GM19468 (cell line): Measurements from ENCODE around the gene TNFRSF1A.

Experiments
- ATAC-seq: cut with Tn5 transposase; IDR thresholded peaks from one replicate; pipeline ENCODE4 v1.9.1; 2021; ENCODE audit warnings: mild to moderate bottlenecking, moderate library complexity, moderate number of reproducible peaks; ENCODE audit not compliant: unreplicated experiment; ENCODE audit errors: extremely low read depth

The TNFRSF1A gene

DNA sequence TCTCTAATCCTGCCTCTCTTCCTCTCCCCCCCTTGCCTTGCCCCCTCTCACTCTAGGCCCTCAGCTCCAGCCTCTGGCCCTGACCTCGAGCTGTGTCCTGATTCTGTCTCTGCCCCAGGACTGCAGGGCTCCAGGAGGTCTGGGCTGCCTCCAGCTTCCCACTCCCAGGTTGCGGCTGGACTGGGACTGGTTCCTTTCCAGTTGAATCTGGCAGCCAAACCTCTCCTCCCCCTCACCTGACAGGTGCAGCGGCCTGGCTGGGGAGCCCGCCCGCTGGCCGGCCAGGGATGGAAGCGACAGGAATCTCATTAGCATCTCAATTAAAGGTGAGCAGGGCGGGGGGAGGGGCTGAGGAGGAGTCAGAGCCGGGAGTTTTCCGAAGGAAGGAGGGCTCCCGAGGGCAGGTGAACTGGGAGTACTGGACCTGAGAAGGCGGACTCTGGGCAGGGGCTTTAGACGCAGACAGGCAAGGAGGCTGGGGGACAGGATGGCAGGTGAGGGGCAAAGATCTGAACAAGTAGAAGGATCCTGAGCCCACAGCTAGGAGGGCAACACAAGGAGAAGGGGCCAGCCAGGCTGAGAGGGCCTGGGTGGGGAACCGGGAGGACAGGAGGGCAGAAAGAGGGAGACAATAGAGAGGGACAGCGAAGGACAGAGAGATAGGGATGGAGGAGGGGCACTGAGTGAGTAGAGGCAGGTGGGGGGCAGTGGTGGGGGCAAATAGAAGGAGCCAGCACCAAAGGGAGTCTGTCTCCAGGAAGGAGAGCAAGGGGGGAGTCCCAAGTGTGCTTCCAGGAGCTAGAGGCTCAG lies 33.6 kb upstream of the TNFRSF1A start, which contains the start of gene SCNN1A:
SCNN1A (minus strand) TSS at position 295 of the 810 bp plus-strand sequence. CDS start 780 bp downstream, outside the sequence.
- ATAC-seq, result no peak

DNA sequence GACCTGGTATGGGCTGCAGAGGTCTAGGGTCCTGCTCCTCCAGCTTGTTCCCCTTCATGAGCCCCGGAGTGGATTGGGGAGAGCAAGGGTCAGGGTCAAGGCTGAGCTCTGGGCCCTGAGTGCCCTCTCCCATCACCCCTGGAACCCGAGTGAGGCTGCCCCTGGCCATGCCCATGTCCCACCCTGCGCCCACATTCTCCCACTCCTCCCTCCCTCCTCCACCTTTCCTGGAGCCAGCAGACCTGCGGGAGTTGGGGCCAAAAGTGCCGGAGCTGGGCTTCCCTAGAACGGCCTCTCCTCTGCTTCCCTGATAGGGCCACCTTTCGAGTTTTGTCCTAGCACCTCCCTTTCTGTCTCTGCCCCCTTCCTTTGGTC lies 32.9 kb upstream of the TNFRSF1A start:
- no peak for ATAC-seq

DNA sequence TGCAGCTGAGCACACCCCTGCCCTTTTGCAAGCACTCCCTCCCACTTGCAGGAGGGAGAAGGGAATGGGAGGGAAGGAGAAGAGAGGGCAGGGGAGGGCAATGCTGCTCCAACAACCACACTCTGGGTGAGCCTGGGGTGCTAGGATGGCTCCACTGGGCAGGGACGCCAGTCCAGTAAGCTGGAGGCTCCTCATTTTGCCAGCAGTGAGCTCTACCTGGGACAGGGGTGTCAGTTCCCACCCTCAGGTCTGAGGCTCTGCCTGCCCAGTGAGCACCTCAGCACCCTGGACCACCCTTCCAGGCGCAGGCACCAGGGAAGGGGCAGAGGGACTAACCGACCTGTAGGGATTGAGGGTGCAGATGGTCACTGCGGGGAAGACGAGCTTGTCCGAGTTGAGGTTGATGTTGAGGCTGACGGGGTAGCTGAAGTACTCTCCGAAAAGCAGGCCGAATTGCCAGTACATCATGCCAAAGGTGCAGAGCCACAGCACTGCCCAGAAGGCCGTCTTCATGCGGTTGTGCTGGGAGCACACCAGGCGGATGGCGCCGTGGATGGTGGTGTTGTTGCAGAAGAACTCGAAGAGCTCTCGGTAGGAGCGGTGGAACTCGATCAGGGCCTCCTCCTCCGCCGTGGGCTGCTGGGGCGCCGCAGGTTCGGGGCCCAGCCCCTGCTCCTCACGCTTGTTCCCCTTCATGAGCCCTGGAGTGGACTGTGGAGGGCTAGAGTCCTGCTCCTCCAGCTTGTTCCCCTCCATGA lies 32.3 kb upstream of the TNFRSF1A start:
- ATAC-seq, result no peak

DNA sequence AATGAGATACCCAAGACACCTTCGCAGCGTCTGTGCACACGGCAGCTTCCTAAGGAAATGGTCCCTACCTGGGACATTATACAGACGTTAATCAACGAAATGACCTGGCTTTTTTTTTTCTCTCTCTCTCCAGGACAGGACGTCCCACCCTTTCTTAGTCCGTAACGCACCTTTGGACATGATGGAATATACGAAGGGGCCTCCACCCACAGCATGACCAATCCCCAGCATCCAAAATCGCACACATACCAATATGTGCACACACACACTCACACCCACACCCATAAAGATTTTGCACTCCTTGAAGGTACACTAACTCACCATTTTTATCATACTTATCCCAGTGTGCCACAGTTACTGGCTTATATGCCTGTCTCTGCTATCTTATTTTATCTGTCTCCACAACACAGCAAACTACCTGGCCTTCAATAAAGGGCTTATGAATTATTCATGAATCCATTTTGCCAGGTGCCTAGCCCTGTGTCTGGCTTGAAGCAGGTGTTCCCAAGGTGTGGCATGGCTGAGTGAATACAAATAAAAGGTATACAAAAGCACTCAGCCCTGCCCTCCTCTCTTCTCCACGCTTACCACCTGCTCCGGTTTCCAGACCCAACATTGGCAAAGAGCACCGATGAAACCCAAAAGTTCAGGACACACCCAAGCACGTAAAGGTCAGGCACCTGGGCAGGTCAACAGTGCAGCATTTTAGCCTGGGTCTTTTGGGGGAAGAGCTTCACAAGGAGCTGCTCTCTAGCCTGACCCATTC lies 31.3 kb upstream of the TNFRSF1A start:
- ATAC-seq, result no peak

DNA sequence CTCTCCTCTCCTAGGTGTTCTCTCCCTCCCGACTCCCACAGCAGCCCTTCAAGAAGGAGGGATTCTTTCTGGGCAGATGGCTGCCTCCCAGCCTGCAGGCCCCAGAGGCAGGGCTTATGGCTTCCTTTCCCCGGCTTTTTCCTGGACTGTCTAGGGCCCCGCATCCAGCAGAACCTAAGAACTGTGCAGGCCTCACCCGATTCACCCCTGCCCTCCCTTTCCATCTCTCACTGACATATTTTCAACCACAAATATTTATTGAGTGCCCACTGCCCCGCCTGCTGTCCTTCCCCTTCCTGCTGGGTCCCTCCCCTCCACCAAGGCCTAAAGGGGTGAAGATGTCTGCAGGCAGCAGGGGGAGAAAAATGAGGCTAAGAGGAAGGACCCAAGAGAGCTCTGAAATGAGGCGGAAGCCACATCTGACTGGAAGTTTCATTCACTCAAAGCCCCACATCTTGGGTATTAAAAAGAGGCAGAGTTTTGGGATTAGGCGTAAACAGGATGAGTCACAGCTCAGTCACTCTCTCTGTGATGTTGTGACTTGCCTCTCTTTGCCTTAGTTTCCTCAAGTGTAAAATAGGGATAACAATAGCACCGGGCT lies 30.6 kb upstream of the TNFRSF1A start:
- ATAC-seq, result no peak

DNA sequence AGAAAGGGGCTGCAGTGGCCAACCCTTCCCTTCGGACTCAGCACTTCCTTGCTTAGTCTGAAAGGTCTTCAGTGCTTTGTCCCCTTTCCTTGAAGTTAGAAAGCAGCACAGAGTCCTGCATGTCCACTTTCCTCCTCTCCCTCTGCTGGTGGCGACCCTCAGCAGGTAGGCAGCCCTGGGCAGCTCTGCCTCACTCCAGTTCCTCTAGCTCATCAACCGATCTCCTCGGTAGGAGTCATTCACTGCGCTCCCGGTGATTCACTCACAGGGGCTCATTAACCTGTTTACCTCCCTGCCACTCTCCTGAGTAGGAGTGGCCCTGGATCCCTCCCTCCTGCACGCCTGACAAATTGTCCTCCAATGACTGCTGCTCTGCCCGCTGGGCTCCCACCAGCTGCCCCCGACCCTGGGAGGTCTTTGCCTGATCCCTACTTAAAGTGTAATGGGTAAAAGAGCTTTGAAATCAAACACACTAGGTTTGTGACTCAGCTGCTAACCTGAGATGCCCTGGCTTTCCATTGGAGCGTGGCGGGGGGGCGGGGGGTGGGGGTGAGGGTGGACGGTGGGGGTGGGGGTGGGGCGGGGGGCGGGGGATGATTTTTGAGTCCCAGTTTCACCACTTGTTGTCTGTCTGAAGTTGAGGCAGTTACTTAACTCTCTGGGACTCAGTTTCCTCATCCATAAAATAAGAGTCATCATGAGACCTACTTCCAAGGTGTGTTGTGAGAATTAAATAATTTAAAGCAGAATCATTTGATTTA lies 29.3 kb upstream of the TNFRSF1A start:
- ATAC-seq, result no peak

DNA sequence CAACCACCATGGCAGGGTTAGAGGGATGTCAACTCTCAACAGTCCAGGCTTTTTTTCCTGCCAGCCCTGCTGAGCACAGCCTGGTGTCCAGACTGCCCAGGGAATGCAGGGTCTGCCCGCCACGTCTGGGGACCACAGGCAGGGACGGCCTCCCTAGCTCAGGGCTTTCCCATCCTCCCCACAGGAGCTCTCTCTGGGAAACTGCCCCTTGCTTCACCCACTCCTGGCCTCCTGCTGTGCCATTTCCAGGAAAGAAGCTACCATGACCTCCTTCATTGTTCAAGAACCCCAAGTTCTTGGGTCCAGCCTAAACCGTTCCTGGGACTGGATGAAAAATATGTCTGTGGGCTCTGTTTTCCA lies 28.7 kb upstream of the TNFRSF1A start:
- ATAC-seq, result no peak

DNA sequence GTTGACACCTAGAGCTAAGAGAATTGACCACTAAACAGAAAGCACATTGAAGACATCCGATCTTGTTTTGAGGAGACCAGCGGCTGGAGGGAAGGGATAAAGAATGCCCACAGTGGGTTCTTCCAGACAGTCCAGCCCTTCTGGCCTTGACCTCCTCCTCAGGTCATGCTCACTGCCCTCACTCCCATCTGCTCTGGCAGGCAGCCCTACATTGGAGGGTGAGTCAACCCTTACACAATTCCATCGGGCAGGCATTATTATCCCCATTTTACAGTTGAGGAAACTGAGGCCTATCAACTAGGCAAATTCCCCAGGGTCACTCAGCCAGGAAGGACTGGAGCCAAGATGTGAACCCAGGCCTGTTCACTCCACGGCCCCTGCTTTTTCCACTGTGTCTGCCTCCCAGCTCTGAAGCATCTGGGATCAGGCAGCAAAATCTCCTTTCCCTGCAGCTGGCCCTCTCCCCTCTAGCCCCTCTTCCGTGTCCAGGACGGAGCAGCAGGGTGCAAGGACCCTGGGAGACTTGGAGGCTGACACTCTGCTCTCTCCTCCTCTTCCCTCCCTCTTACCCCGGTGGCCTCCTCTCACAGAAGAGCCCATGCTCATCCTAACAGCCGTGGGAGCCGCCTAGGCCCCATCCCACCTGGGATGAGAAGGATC lies 28.2 kb upstream of the TNFRSF1A start:
- no peak for ATAC-seq

DNA sequence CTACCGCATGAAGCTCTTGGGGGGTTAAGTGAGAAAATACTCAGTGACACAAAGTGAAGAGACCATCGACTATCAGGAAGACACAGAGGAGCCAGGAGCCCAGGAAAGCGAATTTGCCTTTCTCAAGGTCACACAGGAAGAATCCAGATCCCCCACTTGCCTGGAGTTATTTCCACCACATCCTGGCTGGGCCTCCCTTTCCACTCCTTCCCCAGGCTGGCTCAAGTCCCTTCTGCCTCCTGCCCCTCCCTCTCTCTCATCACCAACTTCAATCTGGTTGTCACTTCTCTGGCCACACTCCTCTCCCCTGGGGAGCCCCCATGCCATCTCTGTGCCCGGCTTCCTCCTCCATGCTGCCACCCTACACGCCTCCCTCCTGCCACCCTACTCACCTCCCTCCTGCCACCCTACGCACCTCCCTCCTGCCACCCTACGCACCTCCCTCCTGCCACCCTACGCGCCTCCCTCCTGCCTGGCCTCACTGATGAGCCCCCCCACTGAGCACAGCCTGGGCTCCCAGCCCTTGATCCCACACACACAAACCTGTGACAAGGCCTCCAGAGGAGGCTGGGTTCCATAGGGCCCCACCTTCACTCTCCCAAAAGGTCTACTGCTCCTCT lies 27.1 kb upstream of the TNFRSF1A start:
- ATAC-seq, result no peak

DNA sequence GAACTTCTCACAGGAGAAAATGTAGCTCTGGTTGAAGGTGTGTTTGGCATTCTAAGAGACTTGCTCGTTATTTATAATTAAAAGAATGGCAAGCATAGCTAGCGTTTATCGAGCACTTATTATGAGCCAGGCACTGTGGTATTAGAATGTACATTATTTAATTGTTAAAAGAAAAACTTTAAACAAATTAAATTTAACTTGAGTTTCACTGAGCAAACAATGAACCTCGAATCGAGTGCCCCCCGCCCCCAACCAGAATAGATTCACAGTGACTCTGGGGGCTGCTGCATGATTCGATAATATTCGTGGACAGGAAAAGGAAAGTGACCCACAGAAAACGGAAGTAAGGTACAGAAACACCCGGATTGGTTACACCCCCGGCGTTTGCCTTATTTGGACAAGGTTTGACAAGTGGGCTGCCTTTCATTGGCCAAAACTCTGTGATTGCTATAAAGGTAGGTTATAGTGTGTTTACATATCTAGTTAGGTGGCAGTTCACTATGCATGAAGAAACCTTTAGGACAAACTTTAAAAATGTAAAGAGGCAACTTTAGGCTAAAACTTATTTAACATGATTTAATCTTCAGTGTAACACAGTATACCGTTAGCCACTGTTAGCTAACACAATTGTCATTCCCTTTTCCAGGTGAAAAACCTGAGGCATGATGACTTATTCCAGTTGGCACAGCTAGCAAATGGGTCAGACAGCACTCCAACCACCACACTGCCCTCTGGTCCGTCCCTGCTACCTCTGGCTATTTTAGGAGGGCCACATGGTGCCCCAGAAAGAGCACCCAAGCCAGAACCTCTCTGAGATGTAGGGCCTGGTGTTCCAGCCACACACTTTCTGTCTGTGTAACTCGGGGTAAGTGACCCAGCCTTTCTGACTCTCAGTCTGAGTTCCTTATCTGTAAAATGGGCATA lies 26.4 kb upstream of the TNFRSF1A start:
- ATAC-seq, result no peak

DNA sequence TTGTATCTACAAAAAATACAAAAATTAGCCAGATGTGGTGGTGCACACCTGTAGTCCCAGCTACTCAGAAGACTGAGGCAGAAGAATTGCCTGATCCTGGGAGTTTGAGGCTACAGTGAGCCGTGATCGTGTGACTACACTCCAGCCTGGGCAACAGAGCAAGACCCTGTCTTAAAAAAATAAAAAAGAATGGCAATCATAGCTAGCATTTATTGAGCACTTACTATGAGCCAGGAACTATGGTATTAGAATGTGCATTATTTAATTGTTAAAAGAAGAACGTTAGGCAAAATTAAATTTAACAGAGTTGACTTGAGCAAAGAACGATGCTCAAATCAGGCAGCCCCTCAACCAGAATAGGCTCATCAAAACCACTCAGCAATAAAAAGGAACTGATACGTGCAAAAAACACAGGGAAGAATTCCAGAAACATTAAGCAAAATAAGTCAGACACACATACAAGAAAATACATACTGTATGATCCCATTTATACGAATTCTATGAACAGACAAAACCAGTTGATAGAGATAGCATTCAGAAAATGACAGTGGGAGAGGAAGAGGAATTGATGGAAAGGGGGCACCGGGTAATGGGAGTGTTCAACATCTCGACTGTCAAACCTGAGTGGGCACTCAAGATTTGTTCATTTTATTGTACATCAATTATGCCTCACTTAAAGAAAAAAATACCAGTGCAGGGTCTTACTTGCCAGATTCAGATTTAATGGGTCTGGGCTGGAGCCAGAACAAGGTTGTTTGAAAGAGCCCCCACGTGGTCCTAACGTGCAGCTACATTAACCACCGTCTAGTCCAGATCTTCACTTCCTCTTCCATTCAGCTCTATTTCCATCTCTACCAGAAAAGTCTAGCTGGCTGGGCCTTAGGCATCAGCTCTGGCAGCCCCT lies 25.4 kb upstream of the TNFRSF1A start:
- ATAC-seq, result no peak

DNA sequence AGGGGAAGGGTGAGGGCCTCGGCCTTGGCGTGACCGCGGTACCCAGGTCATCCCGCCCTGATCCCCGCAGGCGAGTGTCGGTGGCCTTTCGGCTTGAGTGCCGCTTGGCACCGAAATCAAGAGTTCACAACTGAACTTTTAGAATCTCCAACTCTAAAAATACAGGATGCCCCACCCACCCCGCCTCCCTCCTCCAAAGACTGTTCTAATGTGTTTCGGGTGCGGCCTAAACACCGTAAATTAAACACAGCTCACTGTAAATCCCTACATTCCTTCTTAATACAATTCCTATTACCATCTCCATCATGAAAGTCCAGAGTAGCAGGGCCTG lies 22.1 kb upstream of the TNFRSF1A start:
- no peak for ATAC-seq

DNA sequence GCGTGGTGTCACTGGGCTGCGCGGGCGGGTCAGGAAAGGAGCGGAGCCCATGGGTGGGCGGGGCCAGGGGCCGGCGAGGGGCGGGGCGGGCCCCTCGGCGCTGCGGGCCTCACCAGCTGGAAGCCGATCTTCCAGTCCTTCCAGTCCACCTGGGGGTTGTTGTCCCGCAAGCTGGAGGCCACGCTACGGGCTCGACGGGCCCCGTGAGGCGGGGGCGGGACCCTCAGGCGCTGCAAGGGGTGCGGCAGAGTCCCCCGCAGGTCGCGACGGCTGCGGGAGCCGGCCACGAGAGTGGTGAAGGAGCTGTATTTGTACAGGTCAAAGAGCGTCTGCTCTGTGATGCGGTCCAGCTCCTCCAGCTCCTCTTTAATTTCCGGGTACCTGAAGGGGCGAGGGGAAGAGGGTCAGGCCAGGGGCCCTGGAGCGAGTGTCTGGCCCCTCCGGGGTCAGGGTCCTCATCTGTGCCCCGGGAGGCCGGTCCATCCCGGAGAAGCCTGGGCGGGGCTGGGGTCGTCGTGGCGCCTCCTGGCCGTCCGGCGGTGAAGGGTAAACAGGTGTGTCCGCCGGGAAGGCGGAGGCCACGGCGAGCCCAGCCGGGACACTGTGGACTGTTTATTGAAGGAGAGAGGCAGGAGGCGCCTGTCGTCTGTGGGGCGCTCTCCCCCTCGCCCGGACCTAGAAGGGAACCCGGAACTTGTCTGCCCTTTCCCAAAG lies 21.6 kb upstream of the TNFRSF1A start:
- ATAC-seq, result no peak

DNA sequence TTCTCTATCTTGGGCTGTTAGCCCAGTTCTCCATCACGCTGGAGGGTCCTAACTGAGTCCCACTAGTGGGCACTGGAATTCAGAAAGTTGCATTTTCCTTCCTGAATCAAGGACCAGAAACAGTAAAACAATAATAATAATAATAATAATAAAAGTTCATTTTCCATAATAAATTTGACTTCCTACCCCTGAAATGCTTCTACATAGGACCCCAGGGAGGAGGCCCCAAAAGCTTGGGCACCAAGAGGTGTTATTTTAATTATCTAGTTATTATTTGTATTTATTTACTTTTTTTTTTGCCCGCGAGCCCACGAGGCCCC lies 21.1 kb upstream of the TNFRSF1A start:
- ATAC-seq, result no peak

DNA sequence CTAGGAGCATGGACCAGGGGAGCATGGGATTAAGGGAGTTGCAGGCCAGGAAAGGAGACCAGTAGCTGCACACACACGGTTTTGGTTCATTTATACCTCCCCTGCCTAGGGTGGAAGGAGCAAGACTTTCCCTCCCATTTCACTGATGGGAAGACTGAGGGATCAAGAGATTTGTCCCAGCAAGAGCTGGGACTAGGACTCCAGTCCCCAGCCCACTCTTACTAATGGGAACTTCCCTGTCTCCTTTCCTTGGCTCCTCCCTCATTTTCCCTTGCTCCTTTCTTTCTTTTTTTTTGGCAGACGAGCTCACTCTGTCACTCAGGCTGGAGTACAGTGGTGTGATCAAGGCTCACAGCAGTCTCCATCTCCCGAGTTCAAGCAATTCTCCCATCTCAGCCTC lies 20.5 kb upstream of the TNFRSF1A start:
- no peak for ATAC-seq

DNA sequence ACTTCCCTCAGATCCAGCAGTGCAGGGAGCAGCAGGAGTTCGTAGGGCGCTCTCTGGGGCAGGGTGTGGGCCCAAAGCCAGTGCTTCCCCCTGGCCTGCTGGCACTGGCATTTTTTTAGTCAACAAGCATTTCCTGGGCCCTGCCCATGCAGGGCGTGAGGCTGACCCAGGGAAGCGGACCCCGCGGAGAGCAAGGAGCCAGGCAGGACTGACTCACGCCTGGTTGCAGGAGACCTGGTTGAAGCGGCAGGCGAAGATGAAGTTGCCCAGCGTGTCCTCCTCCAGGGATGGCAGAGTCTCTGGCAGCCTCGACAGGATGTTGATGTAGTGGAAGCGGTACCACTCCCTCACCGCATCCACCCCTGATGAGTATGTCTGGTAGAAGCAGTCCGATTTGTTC lies 20.0 kb upstream of the TNFRSF1A start:
- ATAC-seq, result no peak
